Psoas muscle (tissue), 8 donors: ENCODE data around the gene PLAAT2. TPM values are rescaled to one million over a fixed set of nuclear protein-coding genes. Genes with fewer than 3 reads are reported as not detected.
A peak's percentile ranks its signal among the peaks of the same experiment; 100 is the strongest.

Experiments
- ATAC-seq, 4 donors: fragments of 200-7000 bp; cut with Tn5 transposase; one replicate each; pipeline ENCODE4 v1.9.1; 2020; ENCODE audit warnings: moderate library complexity in 3 of 4, mild to moderate bottlenecking in 2 of 4
- DNase-seq, 2 donors: peaks; one replicate each; pipeline ENCODE4 v3.0.0-alpha.2; 2020
- H3K27ac ChIP-seq: fragments of 200-600 bp; one replicate; pipeline ENCODE4 v1.8.0; 2022
- H3K27me3 ChIP-seq, 3 donors: fragments of 200-600 bp in 1 of 3; one replicate each; pipeline versions ENCODE4 v1.6.1 to v1.8.0; 2013 to 2022; ENCODE audit warnings: low read length in 2 of 3, mild to moderate bottlenecking in 2 of 3, moderate library complexity in 1 of 3; ENCODE audit not compliant: insufficient read depth in 3 of 3
- H3K36me3 ChIP-seq, 2 donors: fragments of 200-600 bp in 1 of 2; one replicate each; pipeline versions ENCODE4 v1.6.1 to v1.8.0; 2013 to 2022; ENCODE audit warnings: low read depth in 1 of 2, mild to moderate bottlenecking in 1 of 2, moderate library complexity in 1 of 2; ENCODE audit not compliant: insufficient read depth in 1 of 2
- H3K4me1 ChIP-seq: fragments of 200-600 bp; one replicate; pipeline ENCODE4 v1.8.0; 2022
- H3K4me3 ChIP-seq: fragments of 200-600 bp; one replicate; pipeline ENCODE4 v1.8.0; 2022; ENCODE audit warnings: mild to moderate bottlenecking
- H3K9me3 ChIP-seq: fragments of 200-600 bp; one replicate; pipeline ENCODE4 v1.8.0; 2022
- WGBS, 3 donors: extraction: QIAGEN DNeasy Blood & Tissue Kit; methylation state at CpG; one replicate each; pipeline versions ENCODE4 v1.1.6 to v1.1.7; 2013; 5-methylcytosine and 5-hydroxymethylcytosine counted together
- intact Hi-C, 2 donors: fragments of 100-400 bp; cut with DNase I; formaldehyde crosslinking; loops; one replicate each; pipeline versions ENCODE4 v1.11.0 to v1.14.2; 2022
- long read RNA-seq, 2 donors: library from polyadenylated mRNA; unstranded; transcript quantifications; one replicate each; pipeline ENCODE4 v2.0.0, GENCODE V29; 2021
- polyA plus RNA-seq, 3 donors: library from polyadenylated mRNA; stranded (reverse); fragments of 200-250 nt; gene quantifications; one replicate each; pipeline ENCODE4 v1.2.3, GENCODE V29; 2013
- total RNA-seq, 4 donors: library from RNA; stranded (reverse); fragmentation: NEBNext Ultra II Directional in 2 of 4; extraction: Animal tissue kit (Norgen Biotek cat#: 25700) in 2 of 4; gene quantifications; one replicate each; pipeline versions ENCODE4 v1.2.1 to v1.2.4, GENCODE V29; 2021 to 2023
- TF ChIP-seq, protein P1 (sequence below): fragments of 200-600 bp; IDR thresholded peaks from one replicate; pipeline ENCODE4 v1.8.0; 2022; ENCODE audit warnings: antibody characterized with exemption
- donor health status: healthy with polysubstance abuse.
- donor health status: DM: no; HTN: no; CAD: no; lungs with moderate emphysema.
- donor health status: Bipolar disorder and iron deficiency.
- donor health status: healthy.
- donor health status: DM: yes; HTN: yes; CAD: no.
- donor health status: DM: no; HTN: no; CAD: no.
- donor health status: DM: no; HTN: no; CAD: no.
- donor health status: DM: yes; HTN: yes; CAD: no.

The PLAAT2 gene
- total RNA-seq (not detected), polyA plus RNA-seq (under 1 TPM in 1 of 3 donors, not detected in 2; 0.16 TPM)
- long read RNA-seq, donor 1, partial matches to known transcripts = 0 of 1 reads
- long read RNA-seq, donor 1, other reads (novel, unspliced or antisense) = 1 of 1 reads
- long read RNA-seq, donor 2 = 0 reads

DNA sequence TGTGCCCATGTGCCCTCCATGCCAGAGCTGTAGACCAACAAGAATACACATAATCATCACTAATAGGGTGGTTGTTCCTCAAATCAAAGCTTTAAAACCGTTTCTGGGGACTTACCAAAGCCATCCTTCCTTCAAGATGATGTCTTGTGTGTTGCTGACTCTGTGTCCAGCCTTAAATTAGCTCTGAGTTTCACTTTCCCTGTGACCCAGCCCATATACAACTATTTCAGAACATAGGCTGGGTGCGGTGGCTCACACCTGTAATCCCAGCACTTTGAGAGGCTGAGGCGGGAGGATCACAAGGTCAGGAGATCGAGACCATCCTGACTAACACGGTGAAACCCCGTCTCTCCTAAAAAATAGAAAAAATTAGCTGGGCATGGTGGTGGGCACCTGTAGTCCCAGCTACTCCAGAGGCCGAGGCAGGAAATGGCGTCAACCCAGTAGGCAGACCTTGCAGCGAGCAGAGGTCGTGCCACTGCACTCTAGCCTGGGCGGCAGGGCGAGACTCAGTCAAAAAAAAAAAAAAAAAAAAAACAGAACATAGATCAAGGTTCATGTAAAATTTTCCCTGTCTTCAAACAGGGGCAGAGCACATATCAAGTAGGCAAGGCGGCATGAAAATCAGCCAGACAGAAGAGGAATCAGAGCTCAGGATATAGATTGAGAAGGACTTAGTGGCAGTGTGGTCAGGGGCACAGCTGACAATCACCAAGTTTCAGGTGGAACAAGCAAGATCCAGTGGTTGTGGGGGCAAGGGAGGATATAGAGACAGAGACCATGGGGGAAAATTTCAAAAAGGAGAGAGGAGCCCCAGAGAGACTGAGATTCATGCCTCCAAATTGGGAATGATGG, at the start of gene PLAAT2:
TSS of gene PLAAT2 (minus strand) at position 179 of the 855 bp plus-strand sequence. CDS start at position 124, 55 bp downstream.
- H3K4me1 ChIP-seq = peaks cover 10% of the 10 kb centered on the region
- H3K27ac ChIP-seq = no peak within 1 kb of the TSS
- no peaks in the 10 kb centered on the region for H3K9me3 ChIP-seq
- ATAC-seq = no peak
- TF ChIP-seq, protein P1, sequence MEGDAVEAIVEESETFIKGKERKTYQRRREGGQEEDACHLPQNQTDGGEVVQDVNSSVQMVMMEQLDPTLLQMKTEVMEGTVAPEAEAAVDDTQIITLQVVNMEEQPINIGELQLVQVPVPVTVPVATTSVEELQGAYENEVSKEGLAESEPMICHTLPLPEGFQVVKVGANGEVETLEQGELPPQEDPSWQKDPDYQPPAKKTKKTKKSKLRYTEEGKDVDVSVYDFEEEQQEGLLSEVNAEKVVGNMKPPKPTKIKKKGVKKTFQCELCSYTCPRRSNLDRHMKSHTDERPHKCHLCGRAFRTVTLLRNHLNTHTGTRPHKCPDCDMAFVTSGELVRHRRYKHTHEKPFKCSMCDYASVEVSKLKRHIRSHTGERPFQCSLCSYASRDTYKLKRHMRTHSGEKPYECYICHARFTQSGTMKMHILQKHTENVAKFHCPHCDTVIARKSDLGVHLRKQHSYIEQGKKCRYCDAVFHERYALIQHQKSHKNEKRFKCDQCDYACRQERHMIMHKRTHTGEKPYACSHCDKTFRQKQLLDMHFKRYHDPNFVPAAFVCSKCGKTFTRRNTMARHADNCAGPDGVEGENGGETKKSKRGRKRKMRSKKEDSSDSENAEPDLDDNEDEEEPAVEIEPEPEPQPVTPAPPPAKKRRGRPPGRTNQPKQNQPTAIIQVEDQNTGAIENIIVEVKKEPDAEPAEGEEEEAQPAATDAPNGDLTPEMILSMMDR = no peak
- DNase-seq = no peak
- intact Hi-C loops = no loop called here
- 95 to 96% (median 95%) methylated on average over 13 of the region's 13 CpGs for WGBS, 3 donors
- no peaks in the 10 kb centered on the region for H3K27me3 ChIP-seq
- no peaks in the 10 kb centered on the region for H3K36me3 ChIP-seq
- H3K4me3 ChIP-seq = no peak within 1 kb of the TSS

DNA sequence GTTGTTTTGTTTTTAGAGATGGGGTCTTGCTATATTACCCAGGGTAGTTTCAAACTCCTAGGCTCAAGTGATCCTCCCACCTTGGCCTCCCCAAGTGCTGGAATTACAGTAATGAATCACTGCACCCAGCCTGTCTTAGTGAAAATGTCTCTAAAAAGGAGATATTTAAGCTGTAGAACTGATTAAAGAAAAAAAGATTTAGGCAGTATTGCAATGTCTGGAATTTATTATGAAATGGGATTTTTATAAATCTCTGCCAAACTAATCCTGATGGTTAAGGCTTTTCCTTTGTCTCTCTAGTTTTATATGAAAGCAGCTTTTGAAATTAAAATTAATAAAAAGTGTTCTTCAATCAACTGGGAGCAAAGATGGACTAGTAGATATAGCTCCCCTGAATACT, 49.0 kb upstream of the PLAAT2 start:
- TF ChIP-seq, protein P1 = no peak
- Histone ChIP-seq H3K27ac (peak overlapping the region; percentile 97), H3K4me1 (peaks cover 39% of the 10 kb centered on the region), H3K36me3 (no peaks in the 10 kb centered on the region), H3K4me3 (peak overlapping the region; percentile 90), H3K27me3 (no peaks in the 10 kb centered on the region), H3K9me3 (no peaks in the 10 kb centered on the region)
- DNase-seq (no peak), ATAC-seq (no peak)
- intact Hi-C loops = loop anchor here in 1 of 2 donors (5.0 kb wide), 1 partner anchor 60 kb away; the partner anchor contains the start of gene ATL3

DNA sequence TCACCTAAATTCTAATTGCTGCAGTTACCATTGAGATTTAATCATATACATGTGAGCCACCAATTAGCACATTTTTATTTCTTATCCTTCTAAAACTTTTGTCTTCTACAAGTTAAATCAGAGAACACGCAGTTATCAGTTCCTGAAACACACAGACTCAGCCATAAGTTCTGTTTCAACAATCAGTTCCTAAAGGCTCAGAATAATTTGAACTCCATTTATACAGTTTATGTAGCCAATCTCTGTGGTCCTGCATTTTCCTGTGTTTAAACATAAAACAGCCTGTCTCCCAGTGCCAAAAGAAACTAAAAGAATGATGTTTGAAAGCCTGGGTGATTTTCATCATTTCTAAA, 48.2 kb upstream of the PLAAT2 start:
- Histone ChIP-seq H3K27me3 (no peaks in the 10 kb centered on the region), H3K9me3 (no peaks in the 10 kb centered on the region), H3K4me3 (peak overlapping the region; percentile 90), H3K36me3 (no peaks in the 10 kb centered on the region), H3K27ac (peak overlapping the region; percentile 97), H3K4me1 (peaks cover 39% of the 10 kb centered on the region)
- intact Hi-C loops = loop anchor here in 1 of 2 donors (5.0 kb wide), 1 partner anchor 61 kb away; the partner anchor contains the start of gene ATL3
- WGBS, 3 donors = 77 to 85% (median 84%) methylated on average over 1 of the region's 1 CpG
- TF ChIP-seq, protein P1 = no peak
- ATAC-seq (no peak), DNase-seq (no peak)

DNA sequence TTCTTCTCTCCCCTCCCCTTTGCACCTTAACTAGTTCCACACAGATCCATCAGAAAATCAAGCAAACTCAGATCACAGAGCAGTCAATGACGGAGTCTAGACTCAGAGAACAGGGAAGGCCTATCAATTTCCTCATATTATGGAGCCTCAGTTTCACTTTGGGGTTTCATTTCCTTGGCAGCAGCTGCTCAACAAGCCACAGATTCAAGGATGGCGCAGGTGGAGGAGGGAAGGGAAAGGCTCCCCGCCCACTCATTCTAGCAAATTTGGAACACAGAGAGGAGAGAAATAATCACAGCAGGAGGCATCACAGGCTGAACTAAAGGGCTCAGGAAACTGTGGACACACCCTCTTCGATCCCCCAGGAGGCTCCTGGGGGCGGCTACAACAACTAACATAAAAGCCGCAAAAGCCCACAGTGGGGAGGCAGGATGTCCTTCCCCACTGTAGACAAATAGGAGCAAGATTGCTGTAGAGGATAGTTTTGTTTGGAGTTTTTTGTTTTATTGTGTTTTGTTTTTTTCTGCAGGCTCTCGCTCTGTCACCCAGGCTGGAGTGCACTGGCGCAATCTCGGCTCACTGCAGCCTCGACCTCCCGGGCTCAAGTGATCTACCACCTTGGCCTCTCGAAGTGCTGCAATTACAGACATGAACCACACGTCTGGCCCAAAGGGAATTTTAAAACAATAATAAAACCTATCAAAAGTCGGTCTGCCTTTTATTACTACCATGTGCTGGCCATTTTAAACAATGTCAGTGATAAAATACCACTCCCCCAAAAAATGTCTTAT, 47.6 kb upstream of the PLAAT2 start:
- no peak for ATAC-seq
- Histone ChIP-seq H3K4me1 (peaks cover 39% of the 10 kb centered on the region), H3K36me3 (no peaks in the 10 kb centered on the region), H3K9me3 (no peaks in the 10 kb centered on the region), H3K4me3 (peak overlapping the region; percentile 25), H3K27me3 (no peaks in the 10 kb centered on the region), H3K27ac (peak overlapping the region; percentile 97)
- 54 to 61% (median 61%) methylated on average over 14 of the region's 14 CpGs for WGBS, 3 donors
- DNase-seq = no peak
- TF ChIP-seq, protein P1 = no peak
- intact Hi-C loops = loop anchor here in 1 of 2 donors (5.0 kb wide), 1 partner anchor 62 kb away; the partner anchor contains the start of gene ATL3
